HepG2 (cell line): ENCODE measurements around the gene BOD1L1. TPM values are rescaled to one million over a fixed set of nuclear protein-coding genes. Genes with fewer than 3 reads are reported as not detected.

Source experiments
- ATAC-seq: fragments of 200-7000 bp; cut with Tn5 transposase; 3 replicates; pipeline ENCODE4 v1.9.1; 2020; ENCODE audit warnings: mild to moderate bottlenecking, moderate library complexity
- BruUV-seq: library from RNA; stranded (reverse); fragments of 400-500 nt; replicated peaks from 2 replicates; lab custom pipeline; 2021; lab: Mats Ljungman, UMichigan
- CTCF ChIA-PET: fragments of 300-600 bp; formaldehyde crosslinking; extraction: SDS; loops from one replicate; lab custom pipeline; 2021; ENCODE audit warnings: low total read pairs, inconsistent platforms, low intra/inter-chr PET ratio; lab: Yijun Ruan, JAX
- POLR2A ChIA-PET: fragments of 350-600 bp; sonication (Branson Sonifier 250); formaldehyde crosslinking; loops from one replicate; lab custom pipeline; 2020; ENCODE audit warnings: antibody characterized with exemption, inconsistent platforms; lab: Yijun Ruan, JAX
- DNase-seq: peaks from one replicate; pipeline ENCODE4 v3.0.0-alpha.2; 2015; ENCODE audit warnings: low spot score
- FAIRE-seq: peaks from 3 replicates; lab custom pipeline; 2011; peaks lifted over from hg19 to GRCh38; lab: Jason Lieb, UNC
- H2AFZ ChIP-seq: one replicate; pipeline ENCODE4 v1.6.1; 2011; ENCODE audit warnings: low read length, inconsistent platforms
- H3K27ac ChIP-seq: fragments of 300-600 bp; 3 replicates; pipeline ENCODE4 v1.8.0; 2011; ENCODE audit warnings: mixed run types, mild to moderate bottlenecking, mixed read lengths, low read length, inconsistent platforms; ENCODE audit not compliant: insufficient read depth; ENCODE audit errors: extremely low read length
- H3K27me3 ChIP-seq, 2 experiments: fragments of 200-600 bp in 1 of 2; 2 replicates in 1 of 2; 3 replicates in 1 of 2; pipeline versions ENCODE4 v1.6.0 to v1.8.0; 2011; ENCODE audit warnings: low read length in 2 of 2, mild to moderate bottlenecking in 2 of 2, moderate library complexity in 2 of 2, inconsistent platforms in 1 of 2; ENCODE audit not compliant: insufficient read depth in 2 of 2, control insufficient read depth in 1 of 2
- H3K36me3 ChIP-seq, 2 experiments: fragments of 200-600 bp in 1 of 2; replicated peaks in 1 of 2; 2 replicates in 1 of 2; 3 replicates in 1 of 2; pipeline versions ENCODE4 v1.5.1 to v1.8.0; 2011; ENCODE audit warnings: low read length in 2 of 2, inconsistent platforms in 1 of 2; ENCODE audit not compliant: insufficient read depth in 2 of 2, control insufficient read depth in 1 of 2
- H3K4me1 ChIP-seq: 2 replicates; pipeline ENCODE4 v1.5.1; 2012; ENCODE audit warnings: low read length, inconsistent platforms; ENCODE audit not compliant: insufficient read depth
- H3K4me2 ChIP-seq: 2 replicates; pipeline ENCODE4 v1.6.0; 2011; ENCODE audit warnings: low read depth, low read length, inconsistent platforms
- H3K4me3 ChIP-seq, 3 experiments: fragments of 200-600 bp in 1 of 3; sonication (generic), shearing (Covaris generic) in 1 of 3; replicated peaks in 1 of 3; 2 replicates each; pipeline ENCODE4 v1.5.1; 2011 to 2016; ENCODE audit warnings: low read length in 3 of 3, inconsistent platforms in 2 of 3, low read depth in 2 of 3, mild to moderate bottlenecking in 2 of 3, control low read depth in 1 of 3, mixed read lengths in 1 of 3; ENCODE audit not compliant: insufficient read depth in 1 of 3
- H3K79me2 ChIP-seq: one replicate; pipeline ENCODE4 v1.6.1; 2011; ENCODE audit warnings: low read length, inconsistent platforms; ENCODE audit not compliant: insufficient read depth
- H3K9ac ChIP-seq: 2 replicates; pipeline ENCODE4 v1.6.0; 2011; ENCODE audit warnings: mild to moderate bottlenecking, low read depth, low read length, inconsistent platforms; ENCODE audit not compliant: insufficient read depth
- H3K9me3 ChIP-seq: 2 replicates; pipeline ENCODE4 v1.5.1; 2012; ENCODE audit warnings: mild to moderate bottlenecking, low read length
- H4K20me1 ChIP-seq: 2 replicates; pipeline ENCODE4 v1.6.0; 2011; ENCODE audit warnings: inconsistent platforms, mild to moderate bottlenecking, low read length, moderate library complexity; ENCODE audit not compliant: insufficient read depth
- CREM ChIP-seq, 2 experiments: sonication (generic) in 1 of 2; formaldehyde crosslinking in 1 of 2; IDR thresholded peaks; 2 replicates each; pipeline versions ENCODE4 v1.4.0 to v1.6.1; 2016 to 2020; ENCODE audit warnings: antibody characterized with exemption in 1 of 2, mild to moderate bottlenecking in 1 of 2, missing genetic modification reagents in 1 of 2
- ETV5 ChIP-seq: IDR thresholded peaks from 2 replicates; pipeline ENCODE4 v1.6.1; 2018; ENCODE audit warnings: missing biosample characterization, missing genetic modification reagents, inconsistent platforms, borderline replicate concordance
- HOMEZ ChIP-seq: IDR thresholded peaks from 2 replicates; pipeline ENCODE4 v1.6.1; 2016; ENCODE audit warnings: low read depth
- KLF12 ChIP-seq: sonication (generic); formaldehyde crosslinking; IDR thresholded peaks from 2 replicates; pipeline ENCODE4 v1.4.0; 2020; ENCODE audit warnings: missing genetic modification reagents, borderline replicate concordance
- MAFG ChIP-seq: sonication (generic); formaldehyde crosslinking; IDR thresholded peaks from 2 replicates; pipeline ENCODE4 v1.5.1; 2020; ENCODE audit warnings: mild to moderate bottlenecking, missing genetic modification reagents
- PHF20 ChIP-seq: sonication (generic); formaldehyde crosslinking; IDR thresholded peaks from 2 replicates; pipeline ENCODE4 v1.5.0; 2020; ENCODE audit warnings: mild to moderate bottlenecking, missing genetic modification reagents
- SRY ChIP-seq: sonication (generic); formaldehyde crosslinking; IDR thresholded peaks from 2 replicates; pipeline ENCODE4 v1.8.0; 2022; ENCODE audit warnings: mild to moderate bottlenecking, missing genetic modification reagents
- TEAD3 ChIP-seq: optimal IDR thresholded peaks from 2 replicates; pipeline ENCODE3; 2016; ENCODE audit warnings: borderline replicate concordance
- ZBTB1 ChIP-seq: sonication (generic); formaldehyde crosslinking; IDR thresholded peaks from 2 replicates; pipeline ENCODE4 v1.4.0; 2020; ENCODE audit warnings: missing genetic modification reagents, borderline replicate concordance
- ZHX1 ChIP-seq: sonication (generic); formaldehyde crosslinking; IDR thresholded peaks from 2 replicates; pipeline ENCODE4 v1.8.1; 2022; ENCODE audit warnings: low read depth, mild to moderate bottlenecking, missing genetic modification reagents
- ZNF138 ChIP-seq: sonication (generic); formaldehyde crosslinking; IDR thresholded peaks from 2 replicates; pipeline ENCODE4 v1.5.0; 2020; ENCODE audit warnings: mild to moderate bottlenecking, low read depth, missing genetic modification reagents
- ZNF276 ChIP-seq: sonication (generic); formaldehyde crosslinking; IDR thresholded peaks from 2 replicates; pipeline ENCODE4 v1.4.0; 2020; ENCODE audit warnings: mild to moderate bottlenecking, low read depth, missing genetic modification reagents
- ZNF687 ChIP-seq: sonication (generic); formaldehyde crosslinking; IDR thresholded peaks from 2 replicates; pipeline ENCODE4 v1.5.1; 2020; ENCODE audit warnings: mild to moderate bottlenecking, missing genetic modification reagents, moderate library complexity
- WGBS: methylation state at CpG from one replicate; pipeline ENCODE4 v1.1.6; 2017; ENCODE audit warnings: low lambda C conversion rate; 5-methylcytosine and 5-hydroxymethylcytosine counted together
- in situ Hi-C: cut with HindIII; loops from 2 replicates; pipeline ENCODE4 v1.10.0; 2017; ENCODE audit warnings: low pct_unique_long_range_greater_than_20kb; ENCODE audit not compliant: extremely low pct_ligation_motif_present
- intact Hi-C: fragments of 100-400 bp; cut with micrococcal nuclease; formaldehyde crosslinking; loops from one replicate; pipeline ENCODE4 v1.10.0; 2022; ENCODE audit not compliant: unreplicated experiment
- polyA plus RNA-seq, 8 experiments: library from polyadenylated mRNA; depleted of rRNA in 3 of 8; stranded (reverse) in 7 of 8; unstranded in 1 of 8; fragments of >200 nt; fragmentation: Illumina TruSeq in 4 of 8; extraction: Trizol in 4 of 8; gene quantifications; 2 replicates each; pipeline versions ENCODE4 v1.2.1 to v1.2.3, GENCODE V29; 2011 to 2016; ENCODE audit warnings: low read depth in 4 of 8, missing spikeins in 1 of 8, mixed read lengths in 1 of 8; ENCODE audit not compliant: insufficient read depth in 1 of 8
- total RNA-seq, 5 experiments: library from RNA; depleted of rRNA; stranded (reverse); fragments of >200 nt; fragmentation: Illumina TruSeq; extraction: Trizol; gene quantifications; 2 replicates each; pipeline ENCODE4 v1.2.3, GENCODE V29; 2016; ENCODE audit warnings: low read depth in 1 of 5

Gene BOD1L1
- total and polyA plus RNA-seq, 2 of the 13 experiments (the other 11 are each of a cell fraction or from before 2014, with no cell fraction given) = 11.7 to 17.9 TPM

- 25% methylated on average over 20 of the region's 35 CpGs for WGBS
- no peak for ATAC-seq
- no peak for FAIRE-seq
- no peak for TF ChIP-seq HOMEZ (CRISPR knock-in tag)
- TF ChIP-seq CREM (IDR thresholded peaks at IDR 0.05) = no peak
- no peak for TF ChIP-seq CREM (CRISPR knock-in tag; IDR thresholded peaks at IDR 0.05)
- TF ChIP-seq ZBTB1 = no peak
- TF ChIP-seq ZNF138 = no peak
- no peak for TF ChIP-seq SRY (CRISPR knock-in tag)
- no peak for TF ChIP-seq TEAD3
- no peak for TF ChIP-seq ZHX1 (CRISPR knock-in tag)
- TF ChIP-seq ETV5 (CRISPR knock-in tag) = no peak
- TF ChIP-seq ZNF687 (CRISPR knock-in tag) = no peak
- TF ChIP-seq KLF12 = no peak
- no peak for TF ChIP-seq ZNF276 (CRISPR knock-in tag)
- TF ChIP-seq MAFG (CRISPR knock-in tag) = no peak
- no peak for TF ChIP-seq PHF20 (CRISPR knock-in tag)
These were observed 96.5 kb downstream of the BOD1L1 start for GRCh38 chr4:13530823-13531624.

More at GRCh38 chr4:13530823-13531624, 96.5 kb downstream of the BOD1L1 start:
- no peaks in the 10 kb centered on the region for H3K9me3 ChIP-seq
- ChIA-PET CTCF (no interaction called here), POLR2A (no interaction called here)
- intact Hi-C loops = no loop called here
- no peak overlapping the region for H3K9ac ChIP-seq
- H3K4me2 ChIP-seq = 0 out of 2 replicates have a peak overlapping the region, but pooled peaks have one; percentile 15
- no peaks in the 10 kb centered on the region for H4K20me1 ChIP-seq
- in situ Hi-C loops = no loop called here
- H3K4me3 ChIP-seq = no peak overlapping the region; a peak in 1 of 6 replicates
- H2AFZ ChIP-seq = no peak overlapping the region
- H3K79me2 ChIP-seq = no peaks in the 10 kb centered on the region
- H3K4me1 ChIP-seq = peaks cover 19% of the 10 kb centered on the region; the same call in 1 of the 2 replicates
- BruUV-seq = no TSS peak
- H3K27ac ChIP-seq = no peak overlapping the region
- H3K27me3 ChIP-seq = peaks cover 11 to 89% of the 10 kb centered on the region in 2 experiments; a peak in 4 of 5 replicates
- H3K36me3 ChIP-seq = no peaks in the 10 kb centered on the region
- no peak for DNase-seq
